Lower lobe of right lung (tissue), 2 donors: ENCODE results near the gene CD101. TPM values are rescaled to one million over a fixed set of nuclear protein-coding genes. Genes with fewer than 3 reads are reported as not detected.

Experiments
- ATAC-seq, 2 donors: fragments of 200-7000 bp; cut with Tn5 transposase; one replicate each; pipeline ENCODE4 v1.9.1; 2020 to 2022; ENCODE audit warnings: mild to moderate bottlenecking in 2 of 2, moderate library complexity in 2 of 2
- DNase-seq: peaks from one replicate; pipeline ENCODE4 v3.0.0-alpha.2; 2020
- H3K27ac ChIP-seq: fragments of 200-600 bp; one replicate; pipeline ENCODE4 v1.8.0; 2022
- H3K27me3 ChIP-seq: fragments of 200-600 bp; one replicate; pipeline ENCODE4 v1.8.0; 2022; ENCODE audit warnings: low read depth
- H3K36me3 ChIP-seq: fragments of 200-600 bp; one replicate; pipeline ENCODE4 v1.8.0; 2022; ENCODE audit warnings: mild to moderate bottlenecking
- H3K4me1 ChIP-seq: fragments of 200-600 bp; one replicate; pipeline ENCODE4 v1.8.0; 2022
- H3K4me3 ChIP-seq: fragments of 200-600 bp; one replicate; pipeline ENCODE4 v1.8.0; 2022; ENCODE audit warnings: mild to moderate bottlenecking
- H3K9me3 ChIP-seq: fragments of 200-600 bp; one replicate; pipeline ENCODE4 v1.8.0; 2022
- intact Hi-C: fragments of 100-400 bp; cut with DNase I; formaldehyde crosslinking; loops from one replicate; pipeline ENCODE4 v1.11.0; 2022
- total RNA-seq: library from RNA; stranded (reverse); fragmentation: NEBNext Ultra II Directional; extraction: Animal tissue kit (Norgen Biotek cat#: 25700); gene quantifications from one replicate; pipeline ENCODE4 v1.2.1, GENCODE V29; 2021
- TF ChIP-seq, protein P1 (sequence below): fragments of 200-600 bp; IDR thresholded peaks from one replicate; pipeline ENCODE4 v1.8.0; 2022; ENCODE audit warnings: antibody characterized with exemption, mild to moderate bottlenecking
- donor health status: DM: no; HTN: yes; CAD: no; lungs with severe emphysema.

Gene CD101
- total RNA-seq, 1 donor from 2014 or later = 105 TPM

- intact Hi-C loops = no loop called here
- no peak overlapping the region for H3K4me3 ChIP-seq
- no peak for DNase-seq
These were observed 4.5 kb upstream of the CD101 start for GRCh38 chr1:116997066-116997465.

DNA sequence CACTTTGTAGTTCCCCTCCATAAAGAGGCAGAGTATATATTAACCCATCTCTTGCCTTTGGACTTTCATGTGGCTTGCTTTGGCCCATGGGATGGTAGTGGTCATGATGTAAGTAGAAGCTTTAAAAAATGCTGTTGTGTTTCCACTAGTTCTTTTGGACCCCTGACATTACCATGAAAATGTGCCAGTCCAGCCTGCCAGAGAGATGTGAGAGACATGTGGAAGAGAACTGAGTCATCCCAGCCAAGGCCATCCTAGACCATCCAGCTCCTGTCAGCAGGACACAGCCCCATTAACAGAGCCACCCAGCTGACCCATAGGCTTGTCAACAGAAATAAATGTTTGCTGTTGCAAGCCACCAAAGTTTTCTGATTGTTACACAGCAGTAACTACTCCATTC, 3.9 kb upstream of the CD101 start:
- Histone ChIP-seq H3K9me3 (no peaks in the 10 kb centered on the region), H3K4me1 (no peaks in the 10 kb centered on the region), H3K27me3 (no peaks in the 10 kb centered on the region), H3K36me3 (no peaks in the 10 kb centered on the region), H3K4me3 (no peak overlapping the region), H3K27ac (no peak overlapping the region)
- ATAC-seq (no peak), DNase-seq (no peak)
- intact Hi-C loops = no loop called here
- TF ChIP-seq, protein P1, sequence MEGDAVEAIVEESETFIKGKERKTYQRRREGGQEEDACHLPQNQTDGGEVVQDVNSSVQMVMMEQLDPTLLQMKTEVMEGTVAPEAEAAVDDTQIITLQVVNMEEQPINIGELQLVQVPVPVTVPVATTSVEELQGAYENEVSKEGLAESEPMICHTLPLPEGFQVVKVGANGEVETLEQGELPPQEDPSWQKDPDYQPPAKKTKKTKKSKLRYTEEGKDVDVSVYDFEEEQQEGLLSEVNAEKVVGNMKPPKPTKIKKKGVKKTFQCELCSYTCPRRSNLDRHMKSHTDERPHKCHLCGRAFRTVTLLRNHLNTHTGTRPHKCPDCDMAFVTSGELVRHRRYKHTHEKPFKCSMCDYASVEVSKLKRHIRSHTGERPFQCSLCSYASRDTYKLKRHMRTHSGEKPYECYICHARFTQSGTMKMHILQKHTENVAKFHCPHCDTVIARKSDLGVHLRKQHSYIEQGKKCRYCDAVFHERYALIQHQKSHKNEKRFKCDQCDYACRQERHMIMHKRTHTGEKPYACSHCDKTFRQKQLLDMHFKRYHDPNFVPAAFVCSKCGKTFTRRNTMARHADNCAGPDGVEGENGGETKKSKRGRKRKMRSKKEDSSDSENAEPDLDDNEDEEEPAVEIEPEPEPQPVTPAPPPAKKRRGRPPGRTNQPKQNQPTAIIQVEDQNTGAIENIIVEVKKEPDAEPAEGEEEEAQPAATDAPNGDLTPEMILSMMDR = no peak

More at GRCh38 chr1:116997066-116997465, 4.5 kb upstream of the CD101 start:
- no peaks in the 10 kb centered on the region for H3K4me1 ChIP-seq
- ATAC-seq = no peak
- H3K27me3 ChIP-seq = no peaks in the 10 kb centered on the region
- TF ChIP-seq, protein P1 = no peak
- no peak overlapping the region for H3K27ac ChIP-seq
- no peaks in the 10 kb centered on the region for H3K9me3 ChIP-seq
- H3K36me3 ChIP-seq = no peaks in the 10 kb centered on the region

DNA sequence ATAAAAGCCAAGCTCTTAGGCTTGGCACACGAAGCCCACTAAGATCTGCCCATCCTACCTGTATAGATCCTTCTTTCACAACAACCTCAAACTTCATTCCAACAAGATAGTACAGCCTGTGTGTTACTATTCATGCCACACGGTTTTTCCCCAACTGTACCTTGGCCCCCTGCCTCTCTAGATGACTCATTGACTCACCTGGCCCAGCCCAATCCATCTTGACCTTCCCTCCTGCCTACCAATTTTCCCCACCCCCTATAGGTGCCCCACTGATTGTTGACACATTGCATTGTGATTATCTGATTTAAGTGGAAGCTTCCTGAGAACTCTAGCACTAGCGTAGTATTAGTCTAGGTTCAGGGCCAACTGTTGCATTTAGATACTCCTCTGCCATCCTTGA, 2.0 kb upstream of the CD101 start:
- intact Hi-C loops = no loop called here
- Histone ChIP-seq H3K27ac (no peak overlapping the region), H3K4me1 (no peaks in the 10 kb centered on the region), H3K9me3 (no peaks in the 10 kb centered on the region), H3K27me3 (no peaks in the 10 kb centered on the region), H3K36me3 (no peaks in the 10 kb centered on the region), H3K4me3 (no peak overlapping the region)
- ATAC-seq = no peak
- no peak for DNase-seq
- TF ChIP-seq, protein P1 = no peak

- DNase-seq (no peak), ATAC-seq (no peak)
- intact Hi-C loops = no loop called here
- H3K4me3 ChIP-seq = no peak overlapping the region
- no peaks in the 10 kb centered on the region for H3K9me3 ChIP-seq
- H3K36me3 ChIP-seq = no peaks in the 10 kb centered on the region
- TF ChIP-seq, protein P1 = no peak
- H3K27me3 ChIP-seq = no peaks in the 10 kb centered on the region
- H3K4me1 ChIP-seq = no peaks in the 10 kb centered on the region
- H3K27ac ChIP-seq = no peak overlapping the region
These were observed 1.4 kb upstream of the CD101 start for GRCh38 chr1:117000142-117000541.

- intact Hi-C loops = no loop called here
- ATAC-seq (peak; percentile 58 to 65), DNase-seq (no peak)
- no peak overlapping the region for H3K4me3 ChIP-seq
- no peaks in the 10 kb centered on the region for H3K9me3 ChIP-seq
- H3K27me3 ChIP-seq = no peaks in the 10 kb centered on the region
- peak overlapping the region; percentile 33 for H3K27ac ChIP-seq
- no peaks in the 10 kb centered on the region for H3K36me3 ChIP-seq
- TF ChIP-seq, protein P1 = no peak
- no peaks in the 10 kb centered on the region for H3K4me1 ChIP-seq
These were observed 1.8 kb downstream of the CD101 start for GRCh38 chr1:117003223-117003875.
